ENCODE measurements around the gene KRTCAP2. TPM values are rescaled to one million over a fixed set of nuclear protein-coding genes. Genes with fewer than 3 reads are reported as not detected.
"Not testable (repeated sequence)": the region's sequence is repeated elsewhere in the genome, so short reads cannot be mapped to it uniquely, and the experiment has no call there.

KRTCAP2 gene
- total RNA-seq, 1 donor from 2014 or later, result 173 TPM

DNA sequence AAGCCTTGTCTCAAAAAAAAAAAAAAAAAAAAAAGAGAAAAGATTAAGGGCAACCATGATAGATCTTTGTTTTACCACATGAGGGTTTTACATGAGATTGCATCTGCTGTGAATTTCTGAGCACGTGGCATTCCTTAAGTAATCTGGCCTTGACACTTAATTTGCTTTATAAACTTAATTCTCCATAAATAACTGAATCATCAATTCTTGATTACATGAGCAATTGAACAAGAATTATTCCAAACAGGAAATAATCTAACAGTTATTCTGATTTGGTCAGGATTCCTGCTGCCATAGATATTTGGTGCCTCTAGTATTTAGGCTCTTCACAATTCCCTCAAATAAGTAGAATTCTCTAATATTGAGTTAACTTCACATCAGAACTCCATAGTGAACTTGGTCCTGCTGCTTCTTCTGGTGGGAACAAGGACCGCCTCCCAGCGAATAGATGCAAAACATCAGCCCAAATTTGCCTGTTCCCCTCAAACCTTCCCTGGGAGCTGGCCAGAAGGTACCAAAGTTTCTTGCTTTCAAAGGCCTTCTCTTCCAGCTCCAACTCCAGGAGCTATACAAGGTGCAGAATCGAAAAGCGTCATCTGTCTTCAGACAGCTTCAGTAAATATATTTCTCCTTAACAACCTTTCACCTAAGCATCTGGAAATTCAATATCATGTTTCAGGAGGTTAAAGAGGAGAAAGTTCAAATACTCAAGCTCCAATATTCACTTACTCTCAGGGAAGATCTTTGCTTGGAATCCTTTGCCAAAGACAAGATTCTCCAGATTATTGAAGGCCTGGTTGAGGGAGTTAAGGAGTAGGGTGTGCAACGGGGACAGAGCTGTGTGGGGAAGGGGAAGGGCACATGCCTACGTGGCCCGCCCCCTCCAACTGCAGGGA is 1.0 kb downstream of the KRTCAP2 start:
- peak; percentile 16 for DNase-seq (ENCODE audit: extremely low spot score, unreplicated experiment)
- Mint-ChIP-seq H3K27me3 (peaks cover 7% of the 10 kb centered on the region), H3K36me3 (peaks cover 10% of the 10 kb centered on the region), H3K4me1 (ENCODE audit: unreplicated experiment) (peaks cover 30% of the 10 kb centered on the region), H3K27ac (peak overlapping the region; percentile 99), H3K4me3 (peak overlapping the region; percentile 100), H3K9me3 (no peaks in the 10 kb centered on the region)
- no peak for TF ChIP-seq CTCF (conservative IDR thresholded peaks at IDR 0.05)

GRCh38 chr1:155170806-155171205 is 2.3 kb downstream of the KRTCAP2 start:
- peak; percentile 31 for DNase-seq (ENCODE audit: extremely low spot score, unreplicated experiment)
- TF ChIP-seq CTCF (conservative IDR thresholded peaks at IDR 0.05), result no peak
- H3K4me3 Mint-ChIP-seq, result no peak overlapping the region
- peaks cover 23% of the 10 kb centered on the region for H3K4me1 Mint-ChIP-seq (ENCODE audit: unreplicated experiment)
- no peaks in the 10 kb centered on the region for H3K9me3 Mint-ChIP-seq
- H3K27ac Mint-ChIP-seq, result no peak overlapping the region
- peaks cover 10% of the 10 kb centered on the region for H3K36me3 Mint-ChIP-seq
- peaks cover 7% of the 10 kb centered on the region for H3K27me3 Mint-ChIP-seq

DNA sequence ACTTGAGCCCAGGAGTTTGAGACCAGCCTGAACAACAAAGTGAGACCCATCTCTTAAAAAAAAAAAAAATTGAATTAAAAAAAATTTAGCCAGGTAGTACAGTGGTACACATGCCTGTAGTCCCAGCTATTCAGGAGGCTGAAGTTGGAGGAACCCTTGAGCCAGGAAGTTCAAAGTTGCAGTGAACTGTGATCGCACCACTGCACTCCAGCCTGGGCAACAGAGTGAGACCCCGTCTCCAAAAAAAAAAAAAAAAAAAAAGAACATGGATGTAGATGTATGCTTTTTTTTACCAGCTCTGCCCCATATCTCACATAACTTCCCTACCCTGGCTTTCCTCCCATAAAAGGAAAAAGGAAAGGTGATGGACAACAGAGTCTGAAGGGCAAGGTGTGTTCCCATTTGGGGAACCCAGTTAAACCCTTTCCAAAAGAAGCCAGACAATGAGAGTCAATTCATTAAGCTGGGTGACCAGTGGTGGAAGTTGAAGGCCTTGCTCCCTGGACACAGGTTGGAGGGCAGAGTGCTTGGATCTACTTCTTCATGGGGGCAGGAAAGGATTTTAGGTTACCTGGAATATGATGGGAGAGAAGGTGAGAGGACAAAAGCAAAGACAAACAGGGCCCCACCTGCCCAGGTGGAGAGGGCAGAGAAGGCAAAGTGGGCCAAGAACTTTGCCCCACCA is 2.9 kb downstream of the KRTCAP2 start:
- H3K27me3 Mint-ChIP-seq, result peaks cover 7% of the 10 kb centered on the region
- TF ChIP-seq CTCF (conservative IDR thresholded peaks at IDR 0.05), result no peak
- peaks cover 10% of the 10 kb centered on the region for H3K36me3 Mint-ChIP-seq
- DNase-seq (ENCODE audit: extremely low spot score, unreplicated experiment), result no peak
- peak overlapping the region; percentile 77 for H3K4me3 Mint-ChIP-seq
- H3K9me3 Mint-ChIP-seq, result no peaks in the 10 kb centered on the region
- no peak overlapping the region for H3K27ac Mint-ChIP-seq
- peaks cover 23% of the 10 kb centered on the region for H3K4me1 Mint-ChIP-seq (ENCODE audit: unreplicated experiment)

- H3K27me3 Mint-ChIP-seq, result peaks cover 7% of the 10 kb centered on the region
- H3K36me3 Mint-ChIP-seq, result peaks cover 10% of the 10 kb centered on the region
- H3K4me1 Mint-ChIP-seq (ENCODE audit: unreplicated experiment), result peaks cover 23% of the 10 kb centered on the region
- no peak for TF ChIP-seq CTCF (conservative IDR thresholded peaks at IDR 0.05)
- H3K27ac Mint-ChIP-seq, result no peak overlapping the region
- peak; percentile 10 for DNase-seq (ENCODE audit: extremely low spot score, unreplicated experiment)
- H3K4me3 Mint-ChIP-seq, result peak overlapping the region; percentile 42
- H3K9me3 Mint-ChIP-seq, result no peaks in the 10 kb centered on the region
These were observed 3.6 kb downstream of the KRTCAP2 start for GRCh38 chr1:155169541-155169940.

- H3K27me3 Mint-ChIP-seq, result peaks cover 7% of the 10 kb centered on the region
- H3K9me3 Mint-ChIP-seq, result no peaks in the 10 kb centered on the region
- peaks cover 23% of the 10 kb centered on the region for H3K4me1 Mint-ChIP-seq (ENCODE audit: unreplicated experiment)
These were observed 4.5 kb downstream of the KRTCAP2 start for GRCh38 chr1:155168456-155169210.

GRCh38 chr1:155168105-155168445 is 5.0 kb downstream of the KRTCAP2 start:
- Mint-ChIP-seq H3K4me1 (ENCODE audit: unreplicated experiment) (peaks cover 18% of the 10 kb centered on the region), H3K4me3 (peak overlapping the region; percentile 67)
- H3K36me3 Mint-ChIP-seq; H3K9me3 Mint-ChIP-seq; DNase-seq (ENCODE audit: extremely low spot score, unreplicated experiment); H3K27me3 Mint-ChIP-seq; H3K27ac Mint-ChIP-seq: not testable (repeated sequence)

More at GRCh38 chr1:155168456-155169210, 4.5 kb downstream of the KRTCAP2 start:
- DNase-seq (ENCODE audit: extremely low spot score, unreplicated experiment), result no peak
- Mint-ChIP-seq H3K36me3 (peaks cover 10% of the 10 kb centered on the region), H3K27ac (no peak overlapping the region), H3K4me3 (no peak overlapping the region)
- TF ChIP-seq CTCF (conservative IDR thresholded peaks at IDR 0.05), result no peak
